8988T (cell line): Measurements from ENCODE around the gene ZP1.
"Not testable (repeated sequence)": the region's sequence is repeated elsewhere in the genome, so short reads cannot be mapped to it uniquely, and the experiment has no call there.

Experiments
- DNase-seq: peaks from one replicate; pipeline ENCODE4 v3.0.0; 2011

Gene ZP1

DNA sequence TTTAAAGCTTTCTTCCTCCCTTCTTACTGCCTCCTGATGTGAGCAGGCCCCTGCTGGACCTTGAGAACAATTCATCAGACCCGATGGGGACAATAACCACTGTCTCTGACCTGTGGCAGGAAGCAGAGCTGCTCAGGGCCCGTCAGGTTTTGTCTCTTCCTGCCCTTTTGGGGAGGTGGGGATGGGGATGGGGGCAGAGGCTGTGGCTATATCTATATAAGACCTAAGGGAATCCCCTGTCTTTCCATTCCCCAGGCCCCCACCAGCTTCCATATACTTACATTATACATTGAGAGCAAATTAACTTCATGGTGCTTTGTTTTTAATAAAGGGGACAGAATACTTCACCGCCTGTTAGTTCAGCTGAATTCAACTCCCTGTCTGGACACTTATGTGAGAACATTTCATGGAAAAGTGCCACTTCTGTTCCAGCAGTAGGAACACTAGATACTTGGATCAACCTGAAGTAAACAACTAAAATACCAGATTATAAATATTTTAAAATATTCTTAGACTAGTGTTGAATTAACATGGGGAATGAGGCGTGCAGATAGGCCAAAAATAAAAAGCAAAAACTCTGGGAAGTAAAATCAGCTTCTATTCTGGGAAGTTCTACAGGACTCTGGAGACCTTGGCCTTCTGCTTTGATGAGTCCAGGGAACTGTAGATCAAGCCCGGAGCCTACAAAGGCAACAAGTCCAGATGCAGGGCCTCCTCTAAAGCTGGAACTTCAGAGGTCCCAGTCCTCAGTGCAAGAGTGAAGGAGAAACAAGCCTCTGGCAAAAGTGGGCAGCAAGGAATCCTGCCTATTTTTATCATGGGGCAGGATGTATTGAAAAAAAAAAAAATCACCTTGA lies 11.1 kb downstream of the ZP1 start:
- no peak for DNase-seq

GRCh38 chr11:60879104-60879503 lies 11.8 kb downstream of the ZP1 start:
- no peak for DNase-seq

- DNase-seq, result no peak
Measured at GRCh38 chr11:60879971-60880588, 12.7 kb downstream of the ZP1 start.

- DNase-seq, result no peak
Measured at GRCh38 chr11:60880643-60881282, 13.4 kb downstream of the ZP1 start.

DNA sequence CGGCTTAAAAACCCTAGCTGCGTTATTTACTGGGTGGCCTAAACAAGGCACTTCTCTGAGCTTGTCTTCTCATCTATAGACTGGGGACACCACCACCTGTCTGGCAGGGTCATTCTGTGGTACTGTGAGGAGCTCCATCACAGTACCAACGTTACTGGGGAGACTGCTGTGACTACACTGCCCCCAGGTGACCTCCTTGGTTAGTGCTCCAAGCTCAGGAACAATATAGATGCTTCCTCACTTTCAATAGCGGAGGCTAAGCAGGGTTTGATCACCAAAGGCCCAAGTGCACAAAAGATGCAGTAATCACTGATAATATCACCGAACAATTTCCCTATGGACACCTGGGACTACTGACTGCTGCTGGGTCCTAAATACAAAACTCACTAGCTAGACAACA lies 20.2 kb downstream of the ZP1 start:
- DNase-seq, result peak; percentile 48

- DNase-seq, result no peak
Measured at GRCh38 chr11:60889869-60890311, 22.5 kb downstream of the ZP1 start.

- DNase-seq, result no peak
Measured at GRCh38 chr11:60890696-60891095, 23.4 kb downstream of the ZP1 start.

- DNase-seq, result no peak
Measured at GRCh38 chr11:60891103-60891741, 23.9 kb downstream of the ZP1 start.

GRCh38 chr11:60895687-60896086 lies 28.3 kb downstream of the ZP1 start:
- no peak for DNase-seq

DNA sequence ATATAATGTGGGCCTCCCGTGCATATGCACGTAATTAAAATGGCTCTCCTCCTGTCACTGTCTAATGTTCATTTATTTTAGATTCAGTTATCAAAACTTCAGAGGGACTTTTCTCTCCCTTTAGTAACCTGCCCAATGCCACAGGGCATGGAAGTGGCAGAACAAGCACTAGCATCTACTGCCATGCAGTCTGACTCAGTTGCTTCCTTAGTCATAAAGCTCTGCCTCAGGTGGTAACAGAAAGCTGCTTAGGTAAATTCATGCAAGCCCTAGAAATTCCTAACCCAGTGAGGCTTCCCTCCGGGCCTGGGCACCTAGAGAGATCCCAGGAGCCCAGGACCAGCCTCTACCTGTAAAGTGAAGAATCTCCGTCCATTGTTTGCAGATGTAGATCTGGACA lies 30.2 kb downstream of the ZP1 start:
- DNase-seq, result no peak

DNA sequence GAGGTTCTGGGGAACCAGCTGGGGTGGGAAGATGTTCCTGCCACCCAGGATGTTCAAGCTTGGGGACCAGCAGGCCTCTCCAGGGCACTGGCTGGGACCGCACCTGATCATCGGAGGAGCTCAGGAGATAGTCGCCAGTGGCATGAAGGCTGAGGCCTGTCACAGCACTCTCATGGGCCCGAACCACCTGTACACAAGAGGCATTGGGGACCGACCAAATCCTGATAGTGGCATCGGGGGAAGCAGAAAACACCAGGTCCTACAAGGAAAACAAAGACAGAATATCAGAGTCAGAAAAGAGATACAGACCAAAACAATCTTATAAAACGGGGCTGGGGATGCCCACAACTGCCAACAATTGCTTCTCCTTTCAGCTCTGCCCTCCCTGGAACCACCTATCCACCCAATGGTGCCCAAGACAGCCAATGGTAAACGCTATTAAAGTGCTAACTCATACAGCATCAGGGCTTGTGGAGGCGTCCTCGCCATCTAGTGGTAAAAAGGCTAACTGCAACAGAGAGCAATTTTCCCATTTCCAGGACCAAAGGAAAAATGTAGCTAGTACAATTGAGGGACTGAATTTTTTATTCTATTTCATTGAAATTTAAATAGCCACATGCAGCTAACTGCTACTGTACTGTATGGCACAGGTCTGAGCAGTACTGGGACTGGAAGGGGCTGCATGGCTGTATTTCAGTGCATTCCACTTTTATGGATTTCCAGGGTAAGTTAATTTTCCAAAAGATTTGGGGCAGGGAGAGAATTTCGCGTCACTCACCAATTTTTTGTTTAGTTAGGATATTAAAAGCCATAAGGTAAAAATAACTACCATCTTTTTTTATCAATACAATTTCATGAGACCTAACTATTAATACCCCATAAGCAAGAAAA lies 31.9 kb downstream of the ZP1 start:
- no peak for DNase-seq

DNA sequence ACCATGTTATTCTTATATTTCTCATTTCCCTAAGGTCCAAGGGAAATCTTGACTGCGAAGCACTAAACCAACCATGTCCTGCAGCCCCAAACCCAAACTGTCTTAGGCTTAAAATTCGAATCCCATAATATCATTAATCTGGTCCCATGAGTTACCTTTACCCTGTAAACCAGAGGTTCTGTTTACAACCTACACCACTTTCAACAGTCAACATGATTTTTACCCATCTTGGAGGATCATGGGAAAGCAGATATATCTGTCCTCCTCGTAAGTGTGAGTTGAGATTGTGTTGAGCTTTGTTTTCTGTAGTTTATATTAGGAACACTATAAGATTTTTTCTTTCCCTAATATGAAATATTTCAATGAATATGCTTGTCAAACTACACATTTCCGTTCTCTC lies 32.6 kb downstream of the ZP1 start:
- no peak for DNase-seq

DNA sequence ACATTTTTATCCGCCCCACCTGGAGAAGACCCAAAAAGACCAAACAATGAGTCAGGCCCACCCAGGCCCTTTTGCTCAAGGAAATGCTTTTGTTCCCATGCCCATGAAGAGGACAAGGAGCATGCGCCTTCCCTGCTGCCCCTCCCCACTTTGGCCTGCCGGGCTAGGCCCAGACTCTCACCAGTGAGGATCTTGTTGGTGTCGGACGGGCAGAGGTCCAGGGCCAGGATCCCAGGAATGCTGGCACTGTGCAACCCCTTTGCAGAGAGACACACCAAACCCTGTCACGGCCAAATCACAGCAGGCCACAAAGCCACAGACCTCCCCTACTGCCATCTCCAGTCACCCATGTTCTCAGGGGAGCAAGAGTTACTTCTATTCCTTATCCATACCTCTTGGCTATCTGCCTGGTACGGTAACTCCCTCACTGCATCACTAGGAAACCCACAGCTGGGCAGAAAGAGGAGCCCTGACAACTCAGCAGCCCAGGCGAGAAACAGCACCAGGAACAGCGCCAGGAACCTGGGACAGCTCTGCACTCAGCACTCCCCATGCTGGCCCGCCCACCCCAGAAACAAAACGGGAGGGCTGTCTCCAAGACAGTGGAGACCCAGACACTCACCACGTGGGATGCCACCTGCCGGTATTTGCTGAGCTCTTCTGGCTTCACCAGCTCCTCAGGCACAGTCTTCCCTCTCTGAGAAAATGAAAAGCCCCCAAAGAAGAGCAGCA lies 33.5 kb downstream of the ZP1 start:
- DNase-seq, result no peak

- DNase-seq, result no peak
Measured at GRCh38 chr11:60902625-60903024, 35.3 kb downstream of the ZP1 start.

DNA sequence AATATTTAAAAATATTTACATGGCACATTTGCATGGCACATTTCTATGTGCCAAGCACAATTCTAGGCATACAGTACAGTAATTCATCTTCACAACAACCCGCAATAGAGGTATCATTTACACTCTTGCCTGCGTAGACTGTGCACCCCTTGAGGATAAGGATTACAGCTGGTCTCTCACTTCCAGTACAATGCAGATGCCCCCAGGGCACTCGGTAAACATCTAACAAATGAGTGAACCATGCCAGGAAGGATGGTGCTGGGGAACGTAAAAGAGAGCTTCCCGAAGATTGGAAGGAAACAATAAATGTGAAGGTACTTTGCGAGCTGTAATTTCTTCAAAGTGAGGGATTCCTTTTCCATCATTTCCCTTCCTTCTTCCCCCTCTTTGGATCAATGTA lies 37.7 kb downstream of the ZP1 start:
- no peak for DNase-seq

DNA sequence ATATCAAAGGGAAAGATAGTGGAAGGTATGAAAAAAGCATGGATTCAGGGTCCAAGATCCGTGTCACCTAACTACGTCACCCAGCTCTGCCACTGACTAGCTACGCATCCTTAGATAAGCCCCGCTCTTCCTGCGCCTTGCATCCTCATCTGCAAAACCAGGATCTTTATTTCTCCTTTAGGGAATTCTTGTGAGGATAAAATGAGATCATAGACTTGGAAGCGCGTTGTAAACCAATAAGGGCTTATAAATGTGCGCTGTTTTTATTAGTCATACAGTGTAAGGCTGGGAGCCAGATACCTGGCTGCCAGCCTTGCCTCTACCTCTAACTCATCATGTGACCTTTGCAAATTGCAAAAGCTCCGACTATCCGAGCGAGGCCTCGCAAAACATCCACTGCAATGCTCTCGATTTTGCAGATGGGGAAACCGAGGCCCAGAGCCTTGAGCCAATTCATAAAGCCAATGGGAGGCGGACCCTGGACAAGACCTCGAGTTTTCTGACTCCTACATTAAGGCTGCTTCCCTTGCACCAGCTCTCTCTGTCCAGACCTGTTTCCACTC lies 38.3 kb downstream of the ZP1 start:
- DNase-seq, result no peak

DNA sequence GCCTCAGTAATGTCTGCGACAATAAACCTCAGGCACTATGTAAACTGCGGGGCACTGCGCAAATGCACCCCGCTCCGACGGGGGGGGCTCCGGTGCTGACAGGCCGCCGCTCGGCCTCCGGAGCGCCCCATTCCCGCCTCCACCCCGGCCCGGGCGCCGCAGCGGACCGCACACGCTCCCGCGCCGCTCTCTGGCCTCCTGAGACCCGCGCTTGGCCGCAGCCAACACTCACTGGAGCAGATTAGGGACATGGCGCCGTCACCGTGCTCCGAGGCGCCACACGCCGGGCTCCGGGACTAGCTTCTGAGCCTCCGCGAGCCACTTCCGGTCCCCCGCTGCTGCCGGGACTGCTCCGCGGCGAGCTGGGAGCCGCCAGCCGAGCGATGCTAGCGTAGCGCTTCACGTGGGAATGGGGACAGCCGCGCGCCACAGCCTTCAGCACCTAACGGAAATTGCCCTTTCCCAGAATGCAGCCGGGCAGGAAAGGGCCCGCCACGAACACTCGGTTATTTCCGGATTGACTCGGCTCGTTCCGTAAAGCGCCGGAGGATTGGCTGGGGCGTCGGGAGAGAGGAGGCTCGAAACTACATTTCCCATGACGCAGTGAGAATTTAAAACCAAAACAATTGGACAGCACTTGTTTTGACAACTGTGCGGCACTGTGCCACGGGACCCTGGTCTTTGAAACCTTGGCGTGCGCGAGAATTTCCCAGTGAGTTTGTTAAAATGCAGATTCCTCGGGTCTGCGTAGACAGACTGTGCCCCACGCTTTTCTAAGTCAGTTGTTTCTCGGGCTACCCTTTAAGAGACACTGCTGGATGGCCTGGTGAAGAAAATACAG lies 39.0 kb downstream of the ZP1 start, which contains the start of gene PRPF19:
PRPF19 (minus strand) TSS at position 454 of the 841 bp plus-strand sequence; CDS start at position 251, 203 bp downstream.
- peak; percentile 94 for DNase-seq

DNA sequence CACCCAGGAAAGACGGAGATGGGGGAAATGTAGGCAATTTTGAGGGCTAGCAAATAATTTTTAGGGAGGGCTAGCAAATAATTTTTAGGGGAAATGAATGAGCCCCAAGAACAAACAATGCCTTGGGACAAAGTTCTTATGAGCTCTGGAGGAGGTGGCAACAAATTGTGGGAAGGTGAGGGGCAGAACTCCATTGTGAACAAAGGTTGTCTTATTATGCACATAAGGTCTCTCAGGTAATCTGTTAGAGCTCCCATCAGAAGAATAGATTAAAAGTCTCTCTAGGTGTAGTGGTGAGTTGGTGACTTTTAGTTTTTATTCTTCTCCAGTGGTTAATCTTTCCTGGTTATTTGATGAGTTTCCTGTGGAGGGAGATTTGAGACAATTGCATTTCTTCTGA lies 41.5 kb downstream of the ZP1 start:
- no peak for DNase-seq

DNA sequence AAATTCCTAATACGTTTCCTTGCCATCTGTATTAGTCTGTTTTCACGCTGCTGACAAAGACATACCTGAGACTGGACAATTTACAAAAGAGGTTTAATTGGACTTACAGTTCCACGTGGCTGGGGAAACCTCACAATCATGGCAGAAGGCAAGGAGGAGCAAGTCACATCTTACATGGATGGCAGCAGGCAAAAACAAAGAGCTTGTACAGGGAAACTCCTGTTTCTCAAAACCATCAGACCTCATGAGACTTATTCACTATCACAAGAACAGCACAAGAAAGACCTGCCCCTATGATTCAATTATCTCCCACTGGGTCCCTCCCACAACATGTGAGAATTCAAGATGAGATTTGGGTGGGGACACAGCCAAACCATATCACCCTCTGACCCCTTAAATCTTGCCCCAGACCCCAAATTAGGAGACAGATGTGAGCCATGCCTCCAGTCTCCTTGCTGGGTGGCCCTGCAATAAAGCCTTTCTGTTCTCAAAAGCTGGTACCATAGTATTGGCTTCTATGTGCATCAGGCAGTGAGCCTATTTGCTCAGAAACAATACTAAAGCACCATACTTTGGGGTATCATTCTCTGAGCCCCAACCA lies 42.4 kb downstream of the ZP1 start:
- DNase-seq, result not testable (repeated sequence)

GRCh38 chr11:60910281-60910687 lies 42.9 kb downstream of the ZP1 start:
- no peak for DNase-seq
